ENCODE measurements around the gene ADAM12. TPM values are rescaled to one million over a fixed set of nuclear protein-coding genes. Genes with fewer than 3 reads are reported as not detected.

The ADAM12 gene
- total RNA-seq, 3 donors from 2014 or later (not counting 1 experiment from before 2014, with no cell fraction given), result 1.6 to 1.9 (median 1.8) TPM

DNA sequence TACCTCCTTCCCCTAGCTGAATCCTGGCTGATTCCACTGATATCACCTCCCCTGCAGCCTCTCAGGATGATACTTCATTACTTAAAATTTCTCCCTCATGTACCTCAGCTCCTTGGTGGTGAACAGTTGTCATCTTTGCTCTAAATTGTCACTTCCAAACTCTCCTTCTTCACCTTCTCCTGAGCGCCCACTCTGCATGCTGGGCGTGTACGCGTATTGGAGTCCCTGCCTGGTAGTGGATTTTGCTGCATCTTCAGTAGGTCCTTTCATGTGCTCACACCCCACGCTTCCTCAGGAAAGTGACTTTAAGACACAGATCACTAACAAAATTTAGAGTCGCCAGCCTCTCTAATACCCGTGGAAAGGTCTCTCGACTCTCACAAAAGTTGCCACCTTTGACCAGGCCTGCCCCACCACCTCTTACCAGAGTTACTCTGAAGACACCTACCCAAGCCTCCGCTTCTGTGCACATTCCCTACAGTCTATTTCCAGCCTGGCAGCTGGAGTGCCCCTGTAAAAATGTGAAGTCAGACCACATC, 255.1 kb downstream of the ADAM12 start:
- Mint-ChIP-seq H3K4me3 (no peak overlapping the region), H3K27ac (no peak overlapping the region), H3K4me1 (peaks cover 4 to 9% of the 10 kb centered on the region in 2 donors), H3K36me3 (no peaks in the 10 kb centered on the region), H3K27me3 (ENCODE audit: low read depth in 2 of 2) (peaks cover 0 to 7% of the 10 kb centered on the region in 2 donors), H3K9me3 (no peaks in the 10 kb centered on the region)
- Histone ChIP-seq H3K4me3 (ENCODE audit: low read length) (no peak overlapping the region), H3K9me3 (ENCODE audit: control insufficient read depth, insufficient read depth, low read length) (no peaks in the 10 kb centered on the region), H3K27me3 (ENCODE audit: control insufficient read depth, insufficient read depth, low read length) (no peaks in the 10 kb centered on the region), H3K27ac (ENCODE audit: low read length) (no peak overlapping the region), H3K36me3 (ENCODE audit: control insufficient read depth, insufficient read depth, low read length) (no peaks in the 10 kb centered on the region), H3K4me1 (ENCODE audit: control insufficient read depth, insufficient read depth, low read length) (peaks cover 4% of the 10 kb centered on the region)
- ATAC-seq, result no peak
- no peak for DNase-seq
- TF ChIP-seq, protein P1, sequence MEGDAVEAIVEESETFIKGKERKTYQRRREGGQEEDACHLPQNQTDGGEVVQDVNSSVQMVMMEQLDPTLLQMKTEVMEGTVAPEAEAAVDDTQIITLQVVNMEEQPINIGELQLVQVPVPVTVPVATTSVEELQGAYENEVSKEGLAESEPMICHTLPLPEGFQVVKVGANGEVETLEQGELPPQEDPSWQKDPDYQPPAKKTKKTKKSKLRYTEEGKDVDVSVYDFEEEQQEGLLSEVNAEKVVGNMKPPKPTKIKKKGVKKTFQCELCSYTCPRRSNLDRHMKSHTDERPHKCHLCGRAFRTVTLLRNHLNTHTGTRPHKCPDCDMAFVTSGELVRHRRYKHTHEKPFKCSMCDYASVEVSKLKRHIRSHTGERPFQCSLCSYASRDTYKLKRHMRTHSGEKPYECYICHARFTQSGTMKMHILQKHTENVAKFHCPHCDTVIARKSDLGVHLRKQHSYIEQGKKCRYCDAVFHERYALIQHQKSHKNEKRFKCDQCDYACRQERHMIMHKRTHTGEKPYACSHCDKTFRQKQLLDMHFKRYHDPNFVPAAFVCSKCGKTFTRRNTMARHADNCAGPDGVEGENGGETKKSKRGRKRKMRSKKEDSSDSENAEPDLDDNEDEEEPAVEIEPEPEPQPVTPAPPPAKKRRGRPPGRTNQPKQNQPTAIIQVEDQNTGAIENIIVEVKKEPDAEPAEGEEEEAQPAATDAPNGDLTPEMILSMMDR (IDR thresholded peaks at IDR 0.05), result no peak
- 95% methylated on average over 9 of the region's 9 CpGs for WGBS (ENCODE audit: insufficient coverage)
- intact Hi-C loops (cut with micrococcal nuclease), result no loop called here

GRCh38 chr10:126131341-126131740, 256.9 kb downstream of the ADAM12 start:
- Mint-ChIP-seq H3K4me1 (peaks cover 0 to 8% of the 10 kb centered on the region in 2 donors), H3K27me3 (ENCODE audit: low read depth in 2 of 2) (peaks cover 0 to 7% of the 10 kb centered on the region in 2 donors), H3K36me3 (no peaks in the 10 kb centered on the region), H3K9me3 (no peaks in the 10 kb centered on the region), H3K27ac (no peak overlapping the region), H3K4me3 (no peak overlapping the region)
- peaks cover 2% of the 10 kb centered on the region for H3K4me1 ChIP-seq (ENCODE audit: control insufficient read depth, insufficient read depth, low read length)
- no peaks in the 10 kb centered on the region for H3K36me3 ChIP-seq (ENCODE audit: control insufficient read depth, insufficient read depth, low read length)
- DNase-seq, result no peak
- no peaks in the 10 kb centered on the region for H3K9me3 ChIP-seq (ENCODE audit: control insufficient read depth, insufficient read depth, low read length)
- H3K4me3 ChIP-seq (ENCODE audit: low read length), result no peak overlapping the region
- no peak overlapping the region for H3K27ac ChIP-seq (ENCODE audit: low read length)
- TF ChIP-seq, protein P1 (IDR thresholded peaks at IDR 0.05), result no peak
- H3K27me3 ChIP-seq (ENCODE audit: control insufficient read depth, insufficient read depth, low read length), result no peaks in the 10 kb centered on the region
- WGBS (ENCODE audit: insufficient coverage), result 94% methylated on average over 4 of the region's 4 CpGs
- intact Hi-C loops (cut with micrococcal nuclease), result no loop called here
- no peak for ATAC-seq

DNA sequence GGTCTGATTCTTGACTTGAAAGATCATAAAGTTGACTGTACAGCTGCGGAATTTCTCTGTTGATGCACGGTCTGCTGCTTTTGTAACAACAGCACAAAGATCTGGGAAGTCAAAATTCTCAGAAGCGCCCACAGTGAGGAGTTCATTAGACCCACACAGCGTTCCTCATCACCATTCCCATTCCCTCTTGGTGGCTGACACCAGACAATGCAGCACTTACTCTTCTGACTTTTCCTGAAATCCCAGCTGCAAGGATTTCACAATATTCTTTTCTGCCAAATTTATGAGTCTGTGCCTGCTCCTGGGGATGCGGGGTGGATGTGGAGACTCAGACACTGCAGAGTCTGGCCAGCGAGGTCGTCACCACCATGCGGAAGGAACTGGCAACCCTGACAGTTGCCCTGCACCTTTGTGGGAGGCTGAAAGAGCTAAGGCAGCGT, 258.0 kb downstream of the ADAM12 start:
- H3K4me1 ChIP-seq (ENCODE audit: control insufficient read depth, insufficient read depth, low read length), result no peaks in the 10 kb centered on the region
- no peak overlapping the region for H3K4me3 ChIP-seq (ENCODE audit: low read length)
- DNase-seq (no peak), ATAC-seq (no peak)
- H3K27ac ChIP-seq (ENCODE audit: low read length), result no peak overlapping the region
- H3K27ac Mint-ChIP-seq, result no peak overlapping the region
- intact Hi-C loops (cut with micrococcal nuclease), result no loop called here
- peaks cover 0 to 7% of the 10 kb centered on the region in 2 donors for H3K27me3 Mint-ChIP-seq (ENCODE audit: low read depth in 2 of 2)
- H3K36me3 Mint-ChIP-seq, result no peaks in the 10 kb centered on the region
- no peaks in the 10 kb centered on the region for H3K9me3 ChIP-seq (ENCODE audit: control insufficient read depth, insufficient read depth, low read length)
- H3K36me3 ChIP-seq (ENCODE audit: control insufficient read depth, insufficient read depth, low read length), result no peaks in the 10 kb centered on the region
- no peaks in the 10 kb centered on the region for H3K4me1 Mint-ChIP-seq
- no peaks in the 10 kb centered on the region for H3K27me3 ChIP-seq (ENCODE audit: control insufficient read depth, insufficient read depth, low read length)
- TF ChIP-seq, protein P1 (IDR thresholded peaks at IDR 0.05), result no peak
- 87% methylated on average over 9 of the region's 9 CpGs for WGBS (ENCODE audit: insufficient coverage)
- H3K9me3 Mint-ChIP-seq, result no peaks in the 10 kb centered on the region
- no peak overlapping the region for H3K4me3 Mint-ChIP-seq

DNA sequence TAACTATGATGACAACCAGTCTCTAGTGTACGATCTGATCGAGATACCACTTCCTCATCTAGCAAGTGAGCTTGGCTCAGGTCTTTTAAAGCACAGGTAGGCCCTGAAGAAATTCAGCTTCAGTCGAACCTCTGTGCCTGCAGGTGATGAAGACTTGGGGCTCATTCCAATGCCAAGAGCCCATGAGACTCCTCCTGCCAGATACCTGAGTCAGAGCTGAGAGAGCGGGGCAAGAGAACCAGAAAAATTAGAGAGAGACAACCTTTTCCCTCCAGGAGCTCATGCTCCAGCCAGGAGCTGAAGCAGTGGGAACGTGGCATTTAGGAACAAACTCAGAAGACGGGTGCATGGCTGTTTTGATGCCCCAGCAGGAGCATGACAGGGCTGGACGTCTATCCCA, 259.3 kb downstream of the ADAM12 start:
- DNase-seq (no peak), ATAC-seq (no peak)
- Histone ChIP-seq H3K36me3 (ENCODE audit: control insufficient read depth, insufficient read depth, low read length) (no peaks in the 10 kb centered on the region), H3K4me3 (ENCODE audit: low read length) (no peak overlapping the region), H3K27ac (ENCODE audit: low read length) (no peak overlapping the region), H3K4me1 (ENCODE audit: control insufficient read depth, insufficient read depth, low read length) (no peaks in the 10 kb centered on the region), H3K27me3 (ENCODE audit: control insufficient read depth, insufficient read depth, low read length) (no peaks in the 10 kb centered on the region), H3K9me3 (ENCODE audit: control insufficient read depth, insufficient read depth, low read length) (no peaks in the 10 kb centered on the region)
- intact Hi-C loops (cut with micrococcal nuclease), result no loop called here
- Mint-ChIP-seq H3K4me3 (no peak overlapping the region), H3K36me3 (no peaks in the 10 kb centered on the region), H3K4me1 (no peaks in the 10 kb centered on the region), H3K27me3 (ENCODE audit: low read depth in 2 of 2) (peaks cover 0 to 7% of the 10 kb centered on the region in 2 donors), H3K27ac (no peak overlapping the region), H3K9me3 (no peaks in the 10 kb centered on the region)
- TF ChIP-seq, protein P1 (IDR thresholded peaks at IDR 0.05), result no peak
- 72% methylated on average over 7 of the region's 7 CpGs for WGBS (ENCODE audit: insufficient coverage)
